K562 (cell line): Measurements from ENCODE around the gene IRF3. TPM values are rescaled to one million over a fixed set of nuclear protein-coding genes. Genes with fewer than 3 reads are reported as not detected.

Source experiments
- ATAC-seq: fragments of 200-7000 bp; cut with Tn5 transposase; 3 replicates; pipeline ENCODE4 v1.9.1; 2020; ENCODE audit warnings: moderate library complexity
- BruUV-seq: library from RNA; stranded (reverse); fragments of 400-500 nt; replicated peaks from 2 replicates; lab custom pipeline; 2021; lab: Mats Ljungman, UMichigan
- CTCF ChIA-PET: fragments of 300-600 bp; formaldehyde crosslinking; extraction: SDS; loops from one replicate; lab custom pipeline; 2021; ENCODE audit warnings: low intra/inter-chr PET ratio; lab: Yijun Ruan, JAX
- POLR2A ChIA-PET: fragments of 300-600, 350-650 bp; sonication (Branson Sonifier 250); formaldehyde crosslinking; extraction: SDS; loops from one replicate; lab custom pipeline; 2021; ENCODE audit warnings: antibody characterized with exemption, inconsistent platforms; lab: Yijun Ruan, JAX
- DNase-seq, 4 experiments: peaks; one replicate each; pipeline versions ENCODE4 v3.0.0 to v3.0.0-alpha.2; 2011 to 2018; ENCODE audit warnings: low spot score in 3 of 4, mixed read lengths in 3 of 4; ENCODE audit errors: extremely low read depth in 1 of 4
- FAIRE-seq: peaks from 2 replicates; lab custom pipeline; 2011; peaks lifted over from hg19 to GRCh38; lab: Jason Lieb, UNC
- H2AFZ ChIP-seq: 2 replicates; pipeline ENCODE4 v1.6.0; 2011; ENCODE audit warnings: low read depth, low read length, control low read depth, inconsistent platforms
- H3K27ac ChIP-seq: fragments of 200-600 bp; 3 replicates; pipeline ENCODE4 v1.8.0; 2011; ENCODE audit warnings: low read depth, mild to moderate bottlenecking, control low read depth, inconsistent platforms, low read length, moderate library complexity, mixed read lengths; ENCODE audit errors: extremely low read depth
- H3K27me3 ChIP-seq, 2 experiments: fragments of 300-600 bp in 1 of 2; 2 replicates in 1 of 2; 3 replicates in 1 of 2; pipeline versions ENCODE4 v1.6.0 to v1.8.0; 2011; ENCODE audit warnings: inconsistent platforms in 2 of 2, low read length in 2 of 2, mild to moderate bottlenecking in 1 of 2, mixed read lengths in 1 of 2, moderate library complexity in 1 of 2; ENCODE audit not compliant: control insufficient read depth in 2 of 2, insufficient read depth in 2 of 2
- H3K36me3 ChIP-seq: fragments of 300-600 bp; 3 replicates; pipeline ENCODE4 v1.8.0; 2011; ENCODE audit warnings: mild to moderate bottlenecking, low read length, inconsistent platforms; ENCODE audit not compliant: control insufficient read depth, insufficient read depth
- H3K4me1 ChIP-seq, 2 experiments: fragments of 200-600 bp in 1 of 2; replicated peaks in 1 of 2; 2 replicates in 1 of 2; 3 replicates in 1 of 2; pipeline versions ENCODE4 v1.5.1 to v1.8.0; 2011; ENCODE audit warnings: inconsistent platforms in 2 of 2, low read length in 2 of 2, mild to moderate bottlenecking in 1 of 2, mixed read lengths in 1 of 2, moderate library complexity in 1 of 2; ENCODE audit not compliant: control insufficient read depth in 2 of 2, insufficient read depth in 2 of 2
- H3K4me2 ChIP-seq: 2 replicates; pipeline ENCODE4 v1.6.1; 2011; ENCODE audit warnings: low read length, control low read depth, inconsistent platforms, mixed read lengths; ENCODE audit not compliant: insufficient read depth
- H3K4me3 ChIP-seq: fragments of 200-600 bp; sonication (generic), shearing (Covaris generic); 2 replicates; pipeline ENCODE4 v1.5.1; 2016; ENCODE audit warnings: control low read depth, inconsistent platforms
- H3K79me2 ChIP-seq: fragments of 200-600 bp; 3 replicates; pipeline ENCODE4 v1.8.0; 2011; ENCODE audit warnings: low read length, inconsistent platforms; ENCODE audit not compliant: control insufficient read depth, insufficient read depth
- H3K9ac ChIP-seq, 2 experiments: 2 replicates each; pipeline versions ENCODE4 v1.6.0 to v1.6.1; 2011; ENCODE audit warnings: low read depth in 2 of 2, low read length in 2 of 2, control low read depth in 1 of 2, inconsistent platforms in 1 of 2, mild to moderate bottlenecking in 1 of 2, mixed read lengths in 1 of 2; ENCODE audit not compliant: insufficient read depth in 1 of 2
- H3K9me1 ChIP-seq: one replicate; pipeline ENCODE4 v1.6.0; 2011; ENCODE audit warnings: inconsistent platforms, mild to moderate bottlenecking, low read length, moderate library complexity; ENCODE audit not compliant: control insufficient read depth, insufficient read depth
- H3K9me3 ChIP-seq: replicated peaks from 2 replicates; pipeline ENCODE4 v1.5.1; 2011; ENCODE audit warnings: low read depth, low read length, inconsistent platforms; ENCODE audit not compliant: control insufficient read depth, insufficient read depth
- H4K20me1 ChIP-seq: replicated peaks from 2 replicates; pipeline ENCODE4 v1.6.1; 2011; ENCODE audit warnings: low read length, inconsistent platforms, mixed read lengths; ENCODE audit not compliant: control insufficient read depth, insufficient read depth
- ILF3 ChIP-seq: fragments of 450-650 bp; IDR thresholded peaks from 2 replicates; pipeline ENCODE4 v1.6.1; 2018; ENCODE audit warnings: antibody characterized with exemption, mild to moderate bottlenecking, moderate library complexity, borderline replicate concordance
- MGA ChIP-seq: fragments of 450-650 bp; IDR thresholded peaks from 2 replicates; pipeline ENCODE4 v1.6.1; 2016; ENCODE audit warnings: mild to moderate bottlenecking, moderate library complexity
- POLR2G ChIP-seq: fragments of 200-400 bp; formaldehyde crosslinking; IDR thresholded peaks from 2 replicates; pipeline ENCODE4 v1.6.1; 2017; ENCODE audit warnings: low read depth, mild to moderate bottlenecking, antibody characterized with exemption, low read length, moderate library complexity
- STAT6 ChIP-seq: sonication (generic); formaldehyde crosslinking; IDR thresholded peaks from 2 replicates; pipeline ENCODE4 v1.8.1; 2023; ENCODE audit warnings: mild to moderate bottlenecking, missing genetic modification reagents
- ZC3H4 ChIP-seq: sonication (generic); formaldehyde crosslinking; IDR thresholded peaks from 2 replicates; pipeline ENCODE4 v1.9.0; 2021; ENCODE audit warnings: missing genetic modification reagents, borderline replicate concordance
- ZNF174 ChIP-seq: fragments of 250-450 bp; sonication (Bioruptor Pico); IDR thresholded peaks from 2 replicates; pipeline ENCODE4 v1.4.0; 2020; ENCODE audit warnings: mild to moderate bottlenecking
- WGBS: fragments of 100-300 bp; shearing (Covaris generic); methylation state at CpG from one replicate; pipeline ENCODE4 v1.1.6; 2016; ENCODE audit warnings: low coverage, mixed read lengths; ENCODE audit not compliant: insufficient coverage; ENCODE audit errors: missing lambda C conversion rate; 5-methylcytosine and 5-hydroxymethylcytosine counted together
- in situ Hi-C: fragments of 300-500 bp; cut with MboI; formaldehyde crosslinking; loops from 4 replicates; pipeline ENCODE4 v1.15.0; 2018; ENCODE audit warnings: inconsistent platforms, mixed read lengths
- intact Hi-C: fragments of 100-400 bp; cut with micrococcal nuclease; formaldehyde crosslinking; loops from 2 replicates; pipeline ENCODE4 v1.14.2; 2022
- polyA plus RNA-seq, 8 experiments: library from polyadenylated mRNA; depleted of rRNA in 4 of 8; stranded (reverse) in 5 of 8; unstranded in 3 of 8; fragments of >200 nt; fragmentation: Nextera tagmentation in 2 of 8; fragmentation: Illumina TruSeq in 1 of 8; extraction: Ambion mirVana in 2 of 8; extraction: Trizol in 1 of 8; gene quantifications; 2 replicates each; pipeline versions ENCODE4 v1.2.1 to v1.2.3, GENCODE V29; 2011 to 2014; ENCODE audit warnings: inconsistent platforms in 1 of 8, missing spikeins in 1 of 8
- total RNA-seq, 7 experiments: library from RNA; depleted of rRNA in 6 of 7; stranded (reverse); fragments of >200 nt in 6 of 7; fragmentation: Illumina TruSeq in 2 of 7; extraction: Trizol in 2 of 7; gene quantifications; 2 replicates each; pipeline versions ENCODE4 v1.2.1 to v1.2.3, GENCODE V29; 2011 to 2021; ENCODE audit warnings: low replicate concordance in 1 of 7
- TF ChIP-seq, protein P1 (sequence below): sonication (generic); formaldehyde crosslinking; IDR thresholded peaks from 2 replicates; pipeline ENCODE4 v1.8.0; 2022; ENCODE audit warnings: mild to moderate bottlenecking, missing genetic modification reagents

Gene IRF3
- total and polyA plus RNA-seq, 9 of the 15 experiments (the other 6 are each of a cell fraction or from before 2014, with no cell fraction given) = 7.5 to 145 (median 65.4) TPM

- H2AFZ ChIP-seq = no peak overlapping the region
- H3K9me1 ChIP-seq = no peaks in the 10 kb centered on the region
- H3K36me3 ChIP-seq = peaks cover 70% of the 10 kb centered on the region; the same call in 2 of the 3 replicates
- in situ Hi-C loops (no loop called here), intact Hi-C loops (no loop called here)
- WGBS = 96% methylated on average over 16 of the region's 17 CpGs
- BruUV-seq = no TSS peak
- H3K4me2 ChIP-seq = no peak overlapping the region
- POLR2A ChIA-PET = interaction anchor here (0.6 to 1.1 kb wide), 2 partner anchors 9 to 12 kb away, joined by 3 to 4 read pairs; no protein-coding TSS in a partner anchor
- ATAC-seq (no peak), DNase-seq (no peak), FAIRE-seq (no peak)
- no peaks in the 10 kb centered on the region; the same call in 1 of the 2 replicates for H3K9me3 ChIP-seq
- H3K27me3 ChIP-seq = no peaks in the 10 kb centered on the region
- no peak overlapping the region for H3K4me3 ChIP-seq
- peak overlapping the region in 1 of 2 experiments; percentile 40; a peak in 1 of 4 replicates for H3K9ac ChIP-seq
- H3K4me1 ChIP-seq = peaks cover 17 to 22% of the 10 kb centered on the region in 2 experiments; a peak in 4 of 5 replicates
- H3K27ac ChIP-seq = no peak overlapping the region
- H4K20me1 ChIP-seq = no peaks in the 10 kb centered on the region
- peaks cover 39% of the 10 kb centered on the region for H3K79me2 ChIP-seq
- CTCF ChIA-PET = interaction anchor here (0.5 kb wide), 1 partner anchor 57 kb away, joined by 3 read pairs; no protein-coding TSS in a partner anchor
- TF ChIP-seq ZC3H4 (CRISPR knock-in tag) (no peak), ILF3 (no peak), POLR2G (0 out of 2 replicates have a peak, but pooled peaks have one; percentile 39), ZNF174 (CRISPR knock-in tag) (no peak), MGA (no peak), STAT6 (CRISPR knock-in tag) (no peak)
- TF ChIP-seq, protein P1, sequence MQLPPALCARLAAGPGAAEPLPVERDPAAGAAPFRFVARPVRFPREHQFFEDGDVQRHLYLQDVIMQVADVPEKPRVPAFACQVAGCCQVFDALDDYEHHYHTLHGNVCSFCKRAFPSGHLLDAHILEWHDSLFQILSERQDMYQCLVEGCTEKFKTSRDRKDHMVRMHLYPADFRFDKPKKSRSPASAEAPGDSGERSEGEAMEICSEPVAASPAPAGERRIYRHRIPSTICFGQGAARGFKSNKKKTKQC (CRISPR knock-in tag) = no peak
These were observed 19.1 kb downstream of the IRF3 start for GRCh38 chr19:49646586-49646985.
